Measurements from ENCODE around the gene JAG1.
"Not testable (repeated sequence)": the region's sequence is repeated elsewhere in the genome, so short reads cannot be mapped to it uniquely, and the experiment has no call there.

The JAG1 gene

GRCh38 chr20:10635476-10636208, 38.2 kb downstream of the JAG1 start:
- DNase-seq: no peak

- no peak for DNase-seq
These were observed 39.0 kb downstream of the JAG1 start for GRCh38 chr20:10634683-10635411.

- no peak for DNase-seq
These were observed 39.6 kb downstream of the JAG1 start for GRCh38 chr20:10634211-10634610.

- DNase-seq: no peak
These were observed 40.1 kb downstream of the JAG1 start for GRCh38 chr20:10633718-10634117.

GRCh38 chr20:10632721-10633509, 40.9 kb downstream of the JAG1 start:
- no peak for DNase-seq

GRCh38 chr20:10631126-10631525, 42.7 kb downstream of the JAG1 start:
- no peak for DNase-seq

GRCh38 chr20:10629946-10630650, 43.7 kb downstream of the JAG1 start:
- no peak for DNase-seq

GRCh38 chr20:10626896-10627295, 46.9 kb downstream of the JAG1 start:
- no peak for DNase-seq

GRCh38 chr20:10625641-10626040, 48.2 kb downstream of the JAG1 start:
- no peak for DNase-seq

GRCh38 chr20:10622657-10623418, 51.0 kb downstream of the JAG1 start:
- no peak for DNase-seq

- no peak for DNase-seq
These were observed 52.6 kb downstream of the JAG1 start for GRCh38 chr20:10621149-10621548.

GRCh38 chr20:10619427-10619826, 54.4 kb downstream of the JAG1 start:
- no peak for DNase-seq

GRCh38 chr20:10618611-10619245, 55.1 kb downstream of the JAG1 start:
- no peak for DNase-seq

- DNase-seq: not testable (repeated sequence)
These were observed 56.2 kb downstream of the JAG1 start for GRCh38 chr20:10617549-10618133.

- no peak for DNase-seq
These were observed 57.6 kb downstream of the JAG1 start for GRCh38 chr20:10616212-10616611.

- no peak for DNase-seq
These were observed 59.9 kb downstream of the JAG1 start for GRCh38 chr20:10613911-10614310.

GRCh38 chr20:10613426-10613825, 60.4 kb downstream of the JAG1 start:
- DNase-seq: not testable (repeated sequence)

GRCh38 chr20:10611357-10611756, 62.4 kb downstream of the JAG1 start:
- no peak for DNase-seq

GRCh38 chr20:10610251-10610650, 63.5 kb downstream of the JAG1 start:
- DNase-seq: no peak

GRCh38 chr20:10609770-10610169, 64.0 kb downstream of the JAG1 start:
- no peak for DNase-seq

- DNase-seq: no peak
These were observed 64.5 kb downstream of the JAG1 start for GRCh38 chr20:10609276-10609675.
